SH-SY5Y (cell line): ENCODE data around the gene CLASP1.

Experiments
- GATA2 ChIP-seq: IDR thresholded peaks from 2 replicates; pipeline ENCODE4 v1.6.1; 2011; ENCODE audit warnings: mild to moderate bottlenecking, low read depth, low read length
- GATA3 ChIP-seq: IDR thresholded peaks from 2 replicates; pipeline ENCODE4 v1.6.1; 2011; ENCODE audit warnings: low read depth, mild to moderate bottlenecking, low read length, moderate library complexity

Gene CLASP1

DNA sequence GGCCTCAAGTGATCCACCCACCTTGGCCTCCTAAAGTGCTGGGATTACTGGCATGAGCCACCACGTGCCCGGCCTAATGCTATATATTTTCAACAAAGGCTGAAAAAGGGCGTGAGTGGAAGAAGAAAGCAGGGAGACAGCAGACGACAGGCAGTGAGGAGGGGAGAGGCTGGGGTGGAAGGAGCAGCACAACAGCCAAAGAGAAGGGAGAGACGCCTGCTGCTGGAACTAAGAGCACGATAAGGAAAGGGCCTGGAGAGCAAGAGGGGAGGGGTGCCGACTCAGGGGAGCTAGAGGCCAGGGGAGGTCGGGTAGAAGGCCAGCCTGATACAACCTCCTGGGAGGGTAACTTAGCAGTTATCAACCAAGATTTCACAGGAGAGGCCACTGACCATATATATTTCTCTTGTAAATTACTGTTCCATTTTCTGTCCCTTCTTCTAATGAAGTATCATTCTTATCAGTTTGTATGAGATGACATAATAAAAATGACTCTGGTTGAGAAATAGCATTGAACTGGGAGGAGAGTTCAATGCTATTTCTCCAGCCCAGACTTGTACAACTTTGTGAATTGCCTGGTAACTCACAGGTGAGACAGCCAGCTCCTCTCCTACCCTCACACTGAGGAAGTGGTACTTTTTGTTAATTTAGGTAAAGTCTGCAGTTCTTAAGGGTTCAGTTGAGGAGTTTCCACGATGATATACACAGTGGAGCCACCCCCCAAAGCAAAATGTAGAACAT is 124.4 kb downstream of the CLASP1 start:
- TF ChIP-seq GATA3 (no peak), GATA2 (no peak)

GRCh38 chr2:121521359-121521758 is 127.9 kb downstream of the CLASP1 start:
- TF ChIP-seq GATA3 (no peak), GATA2 (no peak)

DNA sequence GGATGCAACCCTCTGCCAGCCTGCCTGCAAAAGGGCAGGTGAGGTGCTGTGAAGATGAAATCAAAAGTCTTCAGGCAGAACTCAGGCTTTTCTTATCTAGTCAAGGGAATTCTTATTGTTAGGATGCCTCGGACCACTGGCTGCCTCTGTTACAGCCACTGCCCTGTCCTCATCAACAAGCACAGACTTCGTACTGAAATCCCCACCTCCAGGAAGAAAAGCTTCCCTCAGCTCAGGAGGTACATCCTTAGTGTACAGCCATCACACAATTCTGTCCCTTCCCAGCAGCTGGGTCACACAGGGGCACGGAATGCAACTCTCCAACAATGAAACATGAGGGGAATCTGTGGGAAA is 128.6 kb downstream of the CLASP1 start:
- TF ChIP-seq GATA2, result no peak
- no peak for TF ChIP-seq GATA3

- TF ChIP-seq GATA2 (no peak), GATA3 (no peak)
Observed at GRCh38 chr2:121519732-121520640, 129.3 kb downstream of the CLASP1 start.

DNA sequence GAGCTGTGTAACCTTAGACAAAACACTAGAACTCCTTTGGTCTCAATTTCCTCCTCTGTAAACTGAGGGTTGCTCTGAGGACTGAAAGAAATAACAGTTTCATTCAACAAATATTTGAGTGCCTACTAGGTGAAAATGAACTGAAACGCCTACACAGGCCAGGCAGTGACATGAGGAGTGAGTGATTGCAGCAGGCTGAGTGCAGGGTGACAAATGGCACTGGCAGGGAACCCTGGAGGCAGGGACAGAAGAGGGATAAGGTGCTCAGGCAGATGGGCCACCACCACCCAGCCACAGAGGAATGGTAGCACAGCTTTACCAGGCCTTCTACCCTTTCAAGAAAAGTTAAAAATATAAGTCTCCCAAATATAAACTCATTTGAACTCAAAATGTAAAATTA is 130.1 kb downstream of the CLASP1 start:
- TF ChIP-seq GATA2 (no peak), GATA3 (no peak)

DNA sequence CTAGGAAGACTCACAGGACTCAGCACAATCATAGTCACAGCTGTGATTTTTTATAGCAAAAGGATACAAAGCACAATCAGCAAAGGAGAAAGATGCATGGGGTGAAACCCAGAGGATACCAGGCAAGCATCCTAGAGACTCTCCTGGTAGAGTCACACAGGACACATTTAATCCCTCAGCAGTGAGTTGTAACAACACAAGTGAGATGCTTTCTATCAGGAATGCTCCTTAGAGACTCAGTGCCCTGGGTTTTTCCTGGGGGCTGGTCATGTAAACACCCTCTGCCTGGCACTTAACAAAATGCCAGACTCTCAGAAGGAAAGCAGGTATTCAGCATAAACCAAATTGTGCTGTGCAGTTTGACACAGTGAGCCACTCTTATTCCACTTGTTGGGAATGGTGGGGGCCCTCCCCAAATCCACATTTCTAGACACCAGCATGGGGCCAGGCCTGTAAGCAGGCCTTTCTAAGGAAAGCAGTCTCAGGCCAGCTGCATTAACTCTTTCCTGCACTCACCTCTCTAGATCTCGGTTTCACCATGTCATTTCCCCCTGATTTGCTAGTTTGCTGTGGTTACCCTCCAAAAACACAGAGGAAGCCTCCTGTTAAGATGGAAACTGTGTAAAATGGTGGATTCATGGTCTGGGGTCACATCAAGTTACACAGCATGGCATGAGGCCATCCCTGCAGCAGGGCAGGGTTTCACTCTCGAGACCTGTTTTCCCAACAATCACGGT is 135.5 kb downstream of the CLASP1 start:
- TF ChIP-seq GATA3, result no peak
- TF ChIP-seq GATA2, result no peak

- TF ChIP-seq GATA2 (no peak), GATA3 (no peak)
Observed at GRCh38 chr2:121510857-121511256, 138.4 kb downstream of the CLASP1 start.

GRCh38 chr2:121506621-121507020 is 142.6 kb downstream of the CLASP1 start:
- TF ChIP-seq GATA2, result no peak
- TF ChIP-seq GATA3, result no peak

DNA sequence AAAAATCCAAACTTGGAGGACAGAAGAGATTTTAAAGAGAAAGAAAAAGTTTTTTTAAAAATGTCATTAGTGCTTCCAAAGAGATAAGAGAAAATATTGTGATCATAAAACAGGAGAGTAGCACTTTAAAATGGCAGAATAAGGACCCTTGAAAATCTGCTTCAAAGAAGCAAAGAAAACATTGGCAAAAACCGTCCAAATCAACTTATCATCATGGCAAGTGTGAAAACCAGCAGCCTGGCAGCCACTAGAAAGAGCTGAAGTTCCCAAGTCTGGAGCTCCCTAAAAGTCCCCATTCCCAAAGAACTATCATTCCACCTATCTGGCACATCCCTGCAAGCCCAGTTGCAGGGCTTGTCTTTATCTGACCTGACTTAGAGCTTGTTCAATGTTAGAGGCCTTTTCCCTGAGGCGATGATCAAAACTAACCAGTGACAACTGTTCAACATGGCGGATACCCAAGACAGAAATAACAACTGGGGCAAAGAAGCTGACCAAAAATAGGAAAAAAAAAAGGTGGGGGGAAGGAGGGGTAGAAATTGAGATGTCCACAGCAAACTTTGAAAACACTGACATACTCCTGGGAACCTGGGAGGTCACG is 143.2 kb downstream of the CLASP1 start:
- TF ChIP-seq GATA2 (no peak), GATA3 (no peak)

- TF ChIP-seq GATA2, result no peak
- TF ChIP-seq GATA3, result no peak
Observed at GRCh38 chr2:121505005-121505404, 144.3 kb downstream of the CLASP1 start.

DNA sequence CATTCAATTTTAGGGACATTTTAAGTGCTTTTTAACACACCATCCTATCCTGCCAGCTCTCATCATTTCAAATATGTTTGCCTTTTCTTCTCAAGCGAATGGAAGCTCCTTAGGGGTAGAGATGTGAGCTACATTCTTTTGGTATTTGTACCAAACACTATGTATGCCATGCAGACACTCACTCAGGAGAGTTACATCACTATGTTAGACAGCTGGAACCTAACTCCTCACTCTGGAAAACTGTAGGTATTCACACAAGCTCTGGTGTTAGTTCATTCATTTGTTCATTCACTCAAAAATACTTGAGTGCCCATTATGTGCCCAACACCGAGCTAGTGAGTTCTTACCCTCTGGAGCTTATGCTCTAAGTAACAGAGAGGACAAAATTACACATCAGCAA is 144.9 kb downstream of the CLASP1 start:
- TF ChIP-seq GATA3, result no peak
- no peak for TF ChIP-seq GATA2

- TF ChIP-seq GATA2 (no peak), GATA3 (no peak)
Observed at GRCh38 chr2:121502781-121503180, 146.5 kb downstream of the CLASP1 start.

DNA sequence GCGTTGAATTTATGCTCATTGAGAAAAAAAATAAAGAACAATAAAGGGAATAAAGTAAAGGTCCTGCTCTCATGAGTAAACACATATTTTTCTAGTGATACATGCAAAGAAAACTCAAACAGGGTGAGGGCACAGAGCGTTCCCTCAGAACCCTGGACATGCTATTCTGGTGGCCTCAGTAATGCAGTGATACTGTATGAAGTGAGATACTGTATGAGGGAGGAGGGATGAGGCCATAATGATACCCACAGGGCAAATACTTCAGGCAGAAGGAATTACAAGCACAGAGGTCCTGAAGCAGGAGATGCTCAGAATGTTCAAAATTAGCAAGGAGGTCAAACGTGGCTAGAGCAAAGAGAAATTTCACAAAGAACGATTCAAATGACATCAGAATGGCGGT is 147.0 kb downstream of the CLASP1 start:
- TF ChIP-seq GATA2 (no peak), GATA3 (no peak)

DNA sequence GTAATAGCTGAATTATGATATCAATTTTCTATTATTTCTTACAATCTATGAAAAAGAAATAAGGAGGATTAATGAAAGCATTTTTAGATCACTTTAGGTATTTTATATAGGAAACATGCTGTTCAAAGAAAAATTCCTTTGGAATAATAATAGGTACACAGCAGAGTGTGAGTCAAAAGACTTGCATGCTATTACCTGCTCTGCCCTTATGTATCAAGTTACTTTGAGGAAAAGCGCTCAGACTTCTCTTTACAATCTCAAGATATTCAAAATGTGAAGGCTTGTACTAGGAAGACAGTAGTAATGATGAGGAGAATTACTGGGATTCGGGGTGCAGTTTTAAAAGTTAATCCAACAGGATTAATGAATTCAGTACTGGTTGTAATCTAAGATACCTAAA is 147.7 kb downstream of the CLASP1 start:
- TF ChIP-seq GATA2 (no peak), GATA3 (no peak)

DNA sequence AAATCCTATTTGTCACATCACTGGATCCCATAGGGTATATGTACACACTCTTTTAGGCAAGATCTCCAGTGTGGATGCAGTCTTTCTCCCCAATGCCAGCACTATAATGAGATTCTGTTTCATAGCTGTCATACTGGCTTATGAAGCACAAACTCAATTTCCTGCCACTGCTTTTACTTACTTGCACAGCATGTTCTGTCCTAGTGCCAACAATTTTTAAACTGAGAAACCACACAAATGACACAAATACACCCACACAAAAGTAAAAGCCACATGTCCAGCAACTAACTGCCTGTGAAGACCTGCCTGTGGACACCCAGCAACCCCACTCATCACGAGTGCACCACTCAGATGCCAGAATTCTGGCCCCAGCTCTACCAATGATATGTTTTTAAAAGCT is 148.2 kb downstream of the CLASP1 start:
- TF ChIP-seq GATA2, result no peak
- TF ChIP-seq GATA3, result no peak
